Measurements from ENCODE around the gene ZNF619.

The ZNF619 gene

GRCh38 chr3:40497288-40497687, 20.4 kb downstream of the ZNF619 start:
- no peak for DNase-seq
- H3K27ac Mint-ChIP-seq, result no peak overlapping the region
- no peaks in the 10 kb centered on the region for H3K9me3 Mint-ChIP-seq
- no peaks in the 10 kb centered on the region for H3K36me3 Mint-ChIP-seq (ENCODE audit: low read depth)
- no peaks in the 10 kb centered on the region for H3K4me1 Mint-ChIP-seq (ENCODE audit: low read depth)
- no peak overlapping the region for H3K4me3 Mint-ChIP-seq
- H3K27me3 Mint-ChIP-seq, result no peaks in the 10 kb centered on the region

- H3K9me3 Mint-ChIP-seq, result no peaks in the 10 kb centered on the region
- H3K27ac Mint-ChIP-seq, result no peak overlapping the region
- H3K4me3 Mint-ChIP-seq, result no peak overlapping the region
- H3K27me3 Mint-ChIP-seq, result no peaks in the 10 kb centered on the region
- H3K4me1 Mint-ChIP-seq (ENCODE audit: low read depth), result peaks cover 5% of the 10 kb centered on the region
- no peak for DNase-seq
- H3K36me3 Mint-ChIP-seq (ENCODE audit: low read depth), result no peaks in the 10 kb centered on the region
Observed at GRCh38 chr3:40499952-40500351, 23.0 kb downstream of the ZNF619 start.

GRCh38 chr3:40502034-40502433, 25.1 kb downstream of the ZNF619 start:
- no peaks in the 10 kb centered on the region for H3K27me3 Mint-ChIP-seq
- H3K4me3 Mint-ChIP-seq, result no peak overlapping the region
- peaks cover 25% of the 10 kb centered on the region for H3K4me1 Mint-ChIP-seq (ENCODE audit: low read depth)
- DNase-seq, result no peak
- peaks cover 7% of the 10 kb centered on the region for H3K36me3 Mint-ChIP-seq (ENCODE audit: low read depth)
- H3K27ac Mint-ChIP-seq, result no peak overlapping the region
- H3K9me3 Mint-ChIP-seq, result no peaks in the 10 kb centered on the region

GRCh38 chr3:40504636-40505430, 27.9 kb downstream of the ZNF619 start:
- peak overlapping the region; percentile 91 for H3K27ac Mint-ChIP-seq
- peak overlapping the region; percentile 91 for H3K4me3 Mint-ChIP-seq
- no peak for DNase-seq
- H3K36me3 Mint-ChIP-seq (ENCODE audit: low read depth), result peaks cover 18% of the 10 kb centered on the region
- no peaks in the 10 kb centered on the region for H3K9me3 Mint-ChIP-seq
- H3K4me1 Mint-ChIP-seq (ENCODE audit: low read depth), result peaks cover 25% of the 10 kb centered on the region
- H3K27me3 Mint-ChIP-seq, result no peaks in the 10 kb centered on the region

GRCh38 chr3:40505599-40506462, 28.9 kb downstream of the ZNF619 start, which contains the start of gene ZNF620:
TSS of gene ZNF620 (plus strand) at chr3:40506039. CDS start at chr3:40506353, 314 bp downstream.
- Mint-ChIP-seq H3K36me3 (ENCODE audit: low read depth) (peaks cover 27% of the 10 kb centered on the region), H3K9me3 (no peaks in the 10 kb centered on the region), H3K27ac (peak within 1 kb of the TSS; percentile 91), H3K4me3 (peak within 1 kb of the TSS; percentile 91), H3K4me1 (ENCODE audit: low read depth) (peaks cover 25% of the 10 kb centered on the region), H3K27me3 (no peaks in the 10 kb centered on the region)
- peak; percentile 75 for DNase-seq

GRCh38 chr3:40511031-40511718, 34.3 kb downstream of the ZNF619 start:
- peaks cover 8% of the 10 kb centered on the region for H3K4me1 Mint-ChIP-seq (ENCODE audit: low read depth)
- no peak for DNase-seq
- H3K27ac Mint-ChIP-seq, result no peak overlapping the region
- H3K4me3 Mint-ChIP-seq, result no peak overlapping the region
- H3K27me3 Mint-ChIP-seq, result no peaks in the 10 kb centered on the region
- H3K36me3 Mint-ChIP-seq (ENCODE audit: low read depth), result peaks cover 59% of the 10 kb centered on the region
- no peaks in the 10 kb centered on the region for H3K9me3 Mint-ChIP-seq

GRCh38 chr3:40516201-40516600, 39.3 kb downstream of the ZNF619 start:
- H3K36me3 Mint-ChIP-seq (ENCODE audit: low read depth), result peaks cover 46% of the 10 kb centered on the region
- H3K9me3 Mint-ChIP-seq, result no peaks in the 10 kb centered on the region
- no peaks in the 10 kb centered on the region for H3K4me1 Mint-ChIP-seq (ENCODE audit: low read depth)
- H3K27ac Mint-ChIP-seq, result no peak overlapping the region
- DNase-seq, result no peak
- H3K27me3 Mint-ChIP-seq, result no peaks in the 10 kb centered on the region
- H3K4me3 Mint-ChIP-seq, result no peak overlapping the region

GRCh38 chr3:40518067-40518466, 41.1 kb downstream of the ZNF619 start:
- H3K36me3 Mint-ChIP-seq (ENCODE audit: low read depth), result peaks cover 30% of the 10 kb centered on the region
- no peak overlapping the region for H3K4me3 Mint-ChIP-seq
- no peaks in the 10 kb centered on the region for H3K9me3 Mint-ChIP-seq
- no peak overlapping the region for H3K27ac Mint-ChIP-seq
- H3K4me1 Mint-ChIP-seq (ENCODE audit: low read depth), result no peaks in the 10 kb centered on the region
- no peaks in the 10 kb centered on the region for H3K27me3 Mint-ChIP-seq
- DNase-seq, result no peak

GRCh38 chr3:40518848-40519247, 41.9 kb downstream of the ZNF619 start:
- H3K9me3 Mint-ChIP-seq, result no peaks in the 10 kb centered on the region
- H3K27ac Mint-ChIP-seq, result no peak overlapping the region
- no peak overlapping the region for H3K4me3 Mint-ChIP-seq
- peaks cover 2% of the 10 kb centered on the region for H3K4me1 Mint-ChIP-seq (ENCODE audit: low read depth)
- H3K36me3 Mint-ChIP-seq (ENCODE audit: low read depth), result peaks cover 29% of the 10 kb centered on the region
- no peaks in the 10 kb centered on the region for H3K27me3 Mint-ChIP-seq
- DNase-seq, result no peak

- H3K27me3 Mint-ChIP-seq, result no peaks in the 10 kb centered on the region
- H3K36me3 Mint-ChIP-seq (ENCODE audit: low read depth), result peaks cover 25% of the 10 kb centered on the region
- DNase-seq, result no peak
- peaks cover 15% of the 10 kb centered on the region for H3K4me1 Mint-ChIP-seq (ENCODE audit: low read depth)
- H3K9me3 Mint-ChIP-seq, result no peaks in the 10 kb centered on the region
- H3K27ac Mint-ChIP-seq, result no peak overlapping the region
- H3K4me3 Mint-ChIP-seq, result no peak overlapping the region
Observed at GRCh38 chr3:40521254-40521653, 44.3 kb downstream of the ZNF619 start.

- no peaks in the 10 kb centered on the region for H3K27me3 Mint-ChIP-seq
Observed at GRCh38 chr3:40523781-40524180, 46.9 kb downstream of the ZNF619 start.

GRCh38 chr3:40524222-40524567, 47.3 kb downstream of the ZNF619 start:
- Mint-ChIP-seq H3K9me3 (no peaks in the 10 kb centered on the region), H3K27me3 (no peaks in the 10 kb centered on the region), H3K36me3 (ENCODE audit: low read depth) (peaks cover 41% of the 10 kb centered on the region), H3K4me1 (ENCODE audit: low read depth) (peaks cover 21% of the 10 kb centered on the region), H3K27ac (peak overlapping the region; percentile 85), H3K4me3 (peak overlapping the region; percentile 91)
- DNase-seq, result no peak

More at GRCh38 chr3:40523781-40524180, 46.9 kb downstream of the ZNF619 start:
- Mint-ChIP-seq H3K36me3 (ENCODE audit: low read depth) (peaks cover 36% of the 10 kb centered on the region), H3K27ac (peak overlapping the region; percentile 85), H3K9me3 (no peaks in the 10 kb centered on the region), H3K4me1 (ENCODE audit: low read depth) (peaks cover 21% of the 10 kb centered on the region), H3K4me3 (peak overlapping the region; percentile 91)
- DNase-seq, result no peak

- Mint-ChIP-seq H3K27me3 (no peaks in the 10 kb centered on the region), H3K4me1 (ENCODE audit: low read depth) (peaks cover 21% of the 10 kb centered on the region), H3K36me3 (ENCODE audit: low read depth) (peaks cover 46% of the 10 kb centered on the region), H3K27ac (peak within 1 kb of the TSS; percentile 95), H3K9me3 (no peaks in the 10 kb centered on the region), H3K4me3 (peak within 1 kb of the TSS; percentile 91)
- peak; percentile 92 for DNase-seq
Observed at GRCh38 chr3:40524568-40525285, 47.8 kb downstream of the ZNF619 start, which contains the start of gene ZNF621. TSS of gene ZNF621 (plus strand) at chr3:40524960. CDS start at chr3:40525841, 881 bp downstream.

GRCh38 chr3:40528426-40528825, 51.5 kb downstream of the ZNF619 start:
- peaks cover 9% of the 10 kb centered on the region for H3K9me3 Mint-ChIP-seq
- H3K27ac Mint-ChIP-seq, result no peak overlapping the region
- H3K27me3 Mint-ChIP-seq, result no peaks in the 10 kb centered on the region
- H3K4me1 Mint-ChIP-seq (ENCODE audit: low read depth), result peaks cover 21% of the 10 kb centered on the region
- no peak overlapping the region for H3K4me3 Mint-ChIP-seq
- peaks cover 83% of the 10 kb centered on the region for H3K36me3 Mint-ChIP-seq (ENCODE audit: low read depth)
- DNase-seq, result no peak
